ENCODE measurements around the gene STUM.

Gene STUM

DNA sequence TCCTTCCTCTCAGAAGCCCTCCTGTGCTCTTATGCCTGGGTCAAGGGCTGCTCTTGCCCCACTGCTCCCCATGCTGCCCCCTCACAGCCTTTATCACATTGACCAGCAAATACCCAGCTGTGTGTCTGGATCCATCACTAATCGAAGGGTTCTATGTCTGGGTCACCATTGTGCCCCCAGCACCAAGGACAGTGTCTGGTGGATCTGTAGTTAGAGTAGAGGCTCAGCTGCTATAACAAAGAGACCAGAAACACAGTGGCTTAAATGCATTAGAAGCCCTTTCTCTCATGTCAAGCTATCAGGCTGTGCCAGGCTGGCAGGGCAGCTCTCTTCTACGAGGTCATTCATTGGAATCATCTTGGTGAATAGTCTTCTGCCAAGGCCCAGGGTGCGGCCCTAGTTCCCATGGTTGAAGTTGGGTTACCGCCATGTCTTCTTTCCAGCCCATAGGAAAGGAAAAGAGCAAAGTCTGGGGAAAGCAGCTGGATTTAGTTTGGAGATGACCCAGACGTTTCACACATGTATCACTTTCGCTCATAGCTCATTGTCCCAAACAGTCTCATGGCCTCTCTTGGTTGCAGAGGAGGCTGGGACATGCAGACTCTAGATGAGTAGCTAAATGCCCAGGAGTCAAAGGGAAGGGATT lies 32.2 kb downstream of the STUM start:
- H3K4me3 ChIP-seq (ENCODE audit: low read depth, low read length): no peak overlapping the region
- no peak for TF ChIP-seq CTCF (IDR thresholded peaks at IDR 0.05; ENCODE audit: borderline replicate concordance, insufficient read depth, low read depth, low read length)

GRCh38 chr1:226581650-226582330 lies 33.2 kb downstream of the STUM start:
- no peak overlapping the region for H3K4me3 ChIP-seq (ENCODE audit: low read depth, low read length)
- no peak for TF ChIP-seq CTCF (IDR thresholded peaks at IDR 0.05; ENCODE audit: borderline replicate concordance, insufficient read depth, low read depth, low read length)

DNA sequence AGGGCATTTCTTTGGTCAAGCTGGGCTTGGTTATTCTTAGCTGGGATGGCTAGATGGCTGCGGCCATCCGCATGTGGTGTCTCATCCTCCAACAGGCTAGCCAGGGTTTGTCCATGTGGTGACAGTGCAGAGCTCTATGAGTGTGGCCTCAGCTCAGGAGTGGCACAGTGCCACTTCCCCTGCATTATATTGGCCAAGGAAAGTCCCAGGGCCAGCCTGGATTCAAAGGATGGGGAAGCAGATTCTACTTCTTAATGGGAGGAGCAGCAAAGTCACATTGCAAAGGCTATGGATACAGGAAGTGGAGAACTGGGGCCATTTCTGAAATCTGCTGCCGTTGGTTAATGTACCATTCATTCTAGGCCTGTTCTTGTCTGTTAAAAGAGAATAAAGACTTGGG lies 34.4 kb downstream of the STUM start:
- H3K4me3 ChIP-seq (ENCODE audit: low read depth, low read length): no peak overlapping the region
- TF ChIP-seq CTCF (IDR thresholded peaks at IDR 0.05; ENCODE audit: borderline replicate concordance, insufficient read depth, low read depth, low read length): no peak

DNA sequence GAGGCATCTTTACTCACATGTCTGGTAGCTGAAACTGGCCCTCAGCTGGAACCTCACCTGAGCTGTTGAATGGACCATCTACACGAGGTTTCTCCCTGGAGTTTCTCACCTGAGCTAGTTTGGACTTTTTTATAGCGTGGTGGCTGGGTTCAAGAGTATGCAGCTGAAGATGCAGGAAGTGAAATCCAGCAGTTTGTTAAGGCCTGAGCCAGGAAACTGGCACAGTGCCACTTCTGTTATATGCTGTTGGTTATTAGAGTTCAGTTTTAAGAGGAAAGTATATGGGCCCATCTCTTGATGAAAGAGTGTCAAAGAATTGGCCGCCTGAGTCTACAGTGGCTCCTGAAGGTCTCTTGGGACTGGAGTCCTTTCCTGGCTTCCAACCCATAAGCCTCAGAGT lies 35.6 kb downstream of the STUM start:
- no peak overlapping the region for H3K4me3 ChIP-seq (ENCODE audit: low read depth, low read length)
- no peak for TF ChIP-seq CTCF (IDR thresholded peaks at IDR 0.05; ENCODE audit: borderline replicate concordance, insufficient read depth, low read depth, low read length)

DNA sequence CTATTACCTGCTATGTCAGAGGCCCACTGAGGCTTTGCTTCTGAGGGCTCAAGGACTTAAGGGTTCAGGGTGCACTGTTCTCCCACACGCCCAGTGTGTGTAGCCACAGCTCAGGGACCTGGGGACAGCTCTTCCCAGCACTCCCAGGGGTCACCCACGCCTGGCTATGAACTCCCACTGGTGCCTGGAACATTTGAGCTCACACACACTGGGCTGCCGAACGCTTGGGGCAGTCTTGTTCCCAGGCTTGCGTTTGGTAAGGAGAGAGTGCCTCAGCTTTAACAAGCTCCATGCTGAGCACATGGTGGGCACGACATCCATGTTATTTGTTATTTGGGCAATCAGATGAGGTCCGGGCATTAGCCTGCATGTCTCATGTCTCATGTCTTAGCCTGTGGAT lies 37.6 kb downstream of the STUM start:
- H3K4me3 ChIP-seq (ENCODE audit: low read depth, low read length): no peak overlapping the region
- no peak for TF ChIP-seq CTCF (IDR thresholded peaks at IDR 0.05; ENCODE audit: borderline replicate concordance, insufficient read depth, low read depth, low read length)

- no peak overlapping the region for H3K4me3 ChIP-seq (ENCODE audit: low read depth, low read length)
- no peak for TF ChIP-seq CTCF (IDR thresholded peaks at IDR 0.05; ENCODE audit: borderline replicate concordance, insufficient read depth, low read depth, low read length)
Observed at GRCh38 chr1:226586650-226587422, 38.3 kb downstream of the STUM start.

All from GM12875 (cell line).